Activated CD8-positive, alpha-beta memory T cell treated with anti-CD3 and anti-CD28 coated beads for 1 hour (primary cell): ENCODE measurements around the gene ZDHHC11.

Experiments used
- DNase-seq, 2 donors: peaks; one replicate each; pipeline ENCODE4 v3.0.0-alpha.2; 2020; ENCODE audit warnings: low read depth in 1 of 2; ENCODE audit errors: extremely low read depth in 1 of 2

Gene ZDHHC11, protein sequence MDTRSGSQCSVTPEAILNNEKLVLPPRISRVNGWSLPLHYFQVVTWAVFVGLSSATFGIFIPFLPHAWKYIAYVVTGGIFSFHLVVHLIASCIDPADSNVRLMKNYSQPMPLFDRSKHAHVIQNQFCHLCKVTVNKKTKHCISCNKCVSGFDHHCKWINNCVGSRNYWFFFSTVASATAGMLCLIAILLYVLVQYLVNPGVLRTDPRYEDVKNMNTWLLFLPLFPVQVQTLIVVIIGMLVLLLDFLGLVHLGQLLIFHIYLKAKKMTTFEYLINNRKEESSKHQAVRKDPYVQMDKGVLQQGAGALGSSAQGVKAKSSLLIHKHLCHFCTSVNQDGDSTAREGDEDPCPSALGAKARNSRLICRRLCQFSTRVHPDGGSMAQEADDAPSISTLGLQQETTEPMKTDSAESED

GRCh38 chr5:850511-851006 lies at the start of gene ZDHHC11:
TSS of gene ZDHHC11 (minus strand) at chr5:850986. CDS start at chr5:850602, 384 bp downstream.
- no peak for DNase-seq

GRCh38 chr5:893711-894110 lies 42.9 kb upstream of the ZDHHC11 start:
- no peak for DNase-seq

DNA sequence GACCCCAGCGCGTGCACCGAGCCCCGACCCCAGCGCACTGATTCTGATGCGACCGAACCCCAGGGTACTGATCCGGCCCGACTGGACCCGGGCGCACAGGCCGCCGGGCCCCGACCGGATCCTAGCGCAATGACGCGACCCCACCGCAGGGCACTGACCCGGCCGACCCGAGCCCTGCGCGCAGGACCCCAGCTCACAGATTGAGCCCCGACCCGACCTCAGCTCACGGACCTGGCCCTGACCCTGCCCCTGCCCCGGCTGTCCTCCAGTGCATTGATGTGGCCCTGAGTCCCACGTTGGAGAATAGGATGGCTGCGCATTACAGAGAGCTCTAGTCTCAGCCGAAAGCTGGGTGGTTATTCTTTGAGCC lies 42.3 kb upstream of the ZDHHC11 start:
- no peak for DNase-seq

DNA sequence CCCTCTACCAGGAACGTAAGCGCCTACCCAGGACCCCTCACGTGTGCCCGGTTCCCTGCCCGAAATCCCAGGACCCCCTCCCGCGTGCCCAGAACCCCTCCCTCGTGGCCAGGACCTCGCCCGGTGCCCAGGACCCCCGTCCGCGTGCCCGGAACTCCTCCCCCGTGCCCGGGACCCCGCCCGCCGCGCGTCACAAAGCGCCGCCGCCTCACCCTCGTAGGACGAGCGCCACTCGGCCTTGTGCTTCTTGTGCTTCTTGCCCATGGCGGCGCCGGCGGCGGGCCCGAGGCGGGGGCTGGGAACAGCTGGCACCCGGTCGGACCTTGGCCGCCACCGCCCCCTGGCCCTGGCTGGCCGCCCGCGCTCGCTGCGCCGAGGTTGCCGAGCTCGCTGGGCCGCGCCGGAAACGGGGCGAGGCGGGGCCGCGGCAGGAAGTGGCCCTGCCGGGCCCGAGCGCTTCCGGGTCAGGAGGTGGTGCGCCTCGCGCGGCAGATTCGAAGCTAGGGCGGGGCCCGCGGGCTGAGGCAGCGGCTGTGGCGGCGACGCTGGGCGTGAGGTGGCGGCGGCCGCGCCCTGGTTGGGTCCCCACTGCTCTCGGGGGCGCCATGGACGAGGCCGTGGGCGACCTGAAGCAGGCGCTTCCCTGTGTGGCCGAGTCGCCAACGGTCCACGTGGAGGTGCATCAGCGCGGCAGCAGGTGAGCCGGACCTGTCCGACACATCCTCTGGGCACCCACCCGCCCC lies 41.8 kb upstream of the ZDHHC11 start, which contains the start of the genes BRD9 and TRIP13:
Gene BRD9 (minus strand): TSS at position 408 of the 743 bp plus-strand sequence. CDS start 144 bp downstream, at position 264.
Gene TRIP13 (plus strand): TSS at position 491 of the 743 bp plus-strand sequence. CDS start 115 bp downstream, at position 606.
- peak in 1 of 2 donors; percentile 73 for DNase-seq

DNA sequence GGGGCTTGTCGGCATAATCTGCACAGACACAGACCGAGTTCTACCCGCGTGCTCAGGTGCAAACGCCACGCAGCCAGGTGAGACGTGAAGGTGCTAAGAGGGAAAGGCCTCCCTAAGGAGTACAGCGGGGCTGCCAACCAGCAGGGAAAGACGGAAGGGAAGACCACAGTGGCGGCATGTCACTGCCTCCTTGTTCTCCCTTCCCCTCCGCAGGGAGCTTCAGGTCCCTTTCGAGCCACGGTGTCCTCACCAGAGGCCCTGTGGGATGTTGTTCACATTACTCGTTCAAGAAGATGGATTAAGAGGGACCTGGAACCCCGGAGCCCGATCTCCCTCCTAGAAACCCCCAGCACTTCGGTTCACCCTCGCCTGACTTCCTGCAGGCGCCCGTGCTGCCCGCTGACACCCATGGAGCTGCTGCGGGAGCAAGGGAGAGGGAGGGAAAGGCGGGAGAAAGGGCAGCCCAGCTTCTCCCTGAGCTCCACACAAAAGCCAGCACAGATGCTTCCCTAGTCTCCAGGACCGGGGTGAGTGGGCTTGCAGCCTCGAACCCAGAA lies 41.1 kb upstream of the ZDHHC11 start:
- DNase-seq = no peak

DNA sequence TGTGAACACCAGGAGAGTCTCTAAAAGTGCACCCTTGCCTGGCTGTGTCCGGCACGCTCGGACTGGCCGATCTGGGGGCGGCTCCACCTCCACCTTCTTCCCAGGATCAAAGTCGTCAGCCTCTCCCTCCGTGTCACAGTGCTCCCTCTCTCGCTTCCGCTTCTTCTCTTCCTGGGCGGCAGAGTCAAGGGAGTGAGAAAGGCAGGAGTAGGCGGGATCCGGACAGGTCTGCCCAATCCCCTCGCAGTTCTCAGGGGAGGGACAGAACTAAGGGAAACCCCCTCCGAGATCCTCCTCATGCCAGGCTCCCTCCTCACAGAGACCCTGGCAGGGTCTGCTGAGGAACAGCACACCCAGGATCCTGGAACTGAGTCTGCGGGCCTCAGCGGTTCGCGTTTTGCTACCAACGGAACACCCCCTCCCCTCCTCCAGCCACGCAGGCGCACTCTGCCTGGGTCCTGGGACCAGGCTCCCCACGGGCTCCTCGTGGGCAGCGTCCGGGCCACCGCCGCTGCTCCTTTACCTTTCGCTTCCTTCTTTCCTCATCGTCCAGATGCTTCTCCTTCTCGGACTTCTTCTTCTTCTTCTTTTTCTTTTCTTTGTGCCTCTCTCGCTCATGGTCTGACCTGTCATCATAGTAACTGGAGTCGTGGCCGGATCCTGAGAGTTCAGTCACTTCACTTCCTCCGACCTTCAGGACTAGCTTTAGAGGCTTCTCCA lies 40.5 kb upstream of the ZDHHC11 start:
- no peak for DNase-seq

DNA sequence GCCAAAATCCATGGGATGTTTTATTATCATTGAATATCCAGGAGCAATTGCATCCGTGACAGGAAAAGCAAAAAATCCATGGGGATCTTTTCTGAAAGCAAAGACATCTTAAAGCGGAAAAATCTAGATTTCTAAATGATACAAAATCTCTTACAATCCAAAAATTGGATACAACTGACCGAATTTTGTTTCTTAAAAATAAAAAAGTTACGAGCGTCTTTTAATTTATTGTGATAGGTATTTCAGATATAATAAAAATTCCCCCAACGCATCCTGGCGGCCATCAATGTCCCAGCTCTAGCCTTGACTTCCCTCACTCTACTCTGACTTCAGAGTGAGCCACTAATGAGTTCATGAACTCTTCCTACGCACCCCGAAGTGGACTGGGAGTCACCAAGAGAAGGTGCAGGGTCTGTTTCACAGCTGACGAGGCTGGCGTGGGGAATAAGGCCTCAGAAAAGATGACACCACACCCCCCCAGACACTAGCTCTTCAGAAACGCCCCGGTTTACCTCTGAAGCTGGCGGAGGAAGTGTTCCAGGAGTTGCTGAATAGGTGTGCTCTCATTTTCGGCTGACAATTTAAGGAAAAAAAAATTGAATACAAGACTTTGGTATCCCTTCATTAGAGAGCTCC lies 38.4 kb upstream of the ZDHHC11 start:
- DNase-seq = no peak

DNA sequence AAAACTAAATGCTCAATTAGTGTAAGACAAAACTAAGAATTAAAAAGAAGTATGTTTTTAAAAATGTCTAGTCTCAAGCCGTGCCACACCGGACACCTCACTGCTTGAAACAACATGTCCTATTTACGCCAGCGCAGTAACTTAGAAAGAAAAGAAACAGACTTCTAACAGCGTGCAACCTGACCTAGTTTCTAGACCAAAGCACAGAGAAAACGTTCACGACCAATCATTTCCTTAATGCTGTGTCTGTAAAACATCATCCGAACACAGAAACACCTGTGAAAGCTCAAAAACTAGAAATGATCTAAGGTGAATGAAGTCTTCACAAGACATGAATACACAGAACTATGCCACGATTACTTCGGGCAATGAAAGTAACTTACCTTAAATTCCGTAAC lies 37.9 kb upstream of the ZDHHC11 start:
- no peak for DNase-seq

- DNase-seq = no peak
Observed at GRCh38 chr5:887947-888637, 37.3 kb upstream of the ZDHHC11 start.

GRCh38 chr5:886716-887325 lies 36.0 kb upstream of the ZDHHC11 start:
- DNase-seq = no peak

DNA sequence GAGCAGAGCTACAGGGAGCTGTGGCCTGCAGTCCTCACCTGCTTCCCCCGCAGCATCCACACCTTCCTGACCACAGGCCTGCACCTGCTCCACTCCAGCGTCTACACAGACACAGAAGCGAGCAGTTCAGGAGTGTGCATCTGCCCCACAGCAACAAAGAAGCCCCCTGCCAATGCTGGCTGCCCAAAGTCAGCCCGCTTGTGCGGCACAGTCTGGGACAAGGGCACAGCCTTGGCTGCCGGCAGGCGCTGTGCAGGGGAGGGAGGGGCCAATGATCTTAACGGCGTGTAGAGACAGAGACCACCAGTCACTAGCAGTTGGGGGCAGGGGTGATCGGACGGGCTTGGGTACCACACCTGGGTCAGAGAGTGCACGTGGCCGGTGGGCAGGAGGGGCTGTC lies 35.2 kb upstream of the ZDHHC11 start:
- DNase-seq = no peak

DNA sequence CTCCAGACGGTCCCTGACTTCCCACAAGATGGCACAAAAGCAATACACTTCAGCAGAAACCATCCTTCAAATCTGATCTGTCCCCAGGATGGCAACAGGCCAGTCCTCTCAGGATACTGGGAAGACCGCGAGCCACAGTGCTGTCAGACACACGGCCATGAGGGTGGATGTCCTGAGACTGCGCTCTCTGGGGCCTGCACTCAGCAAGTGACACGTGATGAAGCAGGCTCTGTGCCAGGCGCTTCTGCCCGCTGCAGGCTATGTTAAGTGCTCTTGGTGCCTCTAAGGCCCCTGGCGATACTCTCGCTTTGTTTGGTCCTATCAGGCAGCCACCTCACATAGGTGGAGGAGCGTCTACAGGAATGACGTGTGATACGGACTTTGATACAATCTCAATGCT lies 34.7 kb upstream of the ZDHHC11 start:
- DNase-seq = no peak

- no peak for DNase-seq
Observed at GRCh38 chr5:885127-885442, 34.3 kb upstream of the ZDHHC11 start.

DNA sequence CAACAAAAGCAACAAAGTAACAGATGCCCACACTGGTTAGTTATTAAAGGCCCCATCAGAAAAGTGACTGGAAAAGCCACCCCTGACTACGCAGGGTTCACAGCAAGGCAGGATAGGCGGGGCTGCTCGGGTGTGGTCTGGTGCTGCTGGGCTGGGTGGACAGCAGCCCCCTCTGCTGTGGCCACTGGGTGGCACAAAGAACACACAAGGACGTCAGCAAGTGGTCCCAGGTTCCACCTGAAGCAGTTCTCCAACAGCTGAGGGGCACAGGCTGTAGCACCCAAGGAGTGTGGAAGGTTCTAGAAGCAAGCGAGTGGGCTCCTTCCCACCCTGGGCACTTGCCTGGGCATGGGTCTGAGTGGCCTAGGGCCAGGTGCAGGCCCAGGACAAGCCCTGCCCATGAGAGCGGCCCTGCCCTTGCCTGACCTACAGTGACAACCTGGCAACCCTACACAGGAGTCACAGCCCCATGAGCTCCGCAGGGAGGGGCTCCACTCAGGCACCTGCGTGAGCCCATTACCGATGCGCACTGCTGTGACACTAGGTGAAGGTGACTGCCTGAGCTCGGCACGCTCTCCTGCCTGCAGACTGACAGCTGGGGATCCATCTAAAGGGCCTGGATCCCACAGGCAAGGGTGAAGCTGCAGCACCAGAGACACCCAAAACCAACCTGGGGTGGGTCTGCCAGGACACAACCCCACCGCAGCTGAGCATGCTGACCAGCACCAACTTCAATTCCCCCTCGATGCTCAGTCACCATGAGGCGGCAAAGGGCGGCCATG lies 33.8 kb upstream of the ZDHHC11 start:
- no peak for DNase-seq

DNA sequence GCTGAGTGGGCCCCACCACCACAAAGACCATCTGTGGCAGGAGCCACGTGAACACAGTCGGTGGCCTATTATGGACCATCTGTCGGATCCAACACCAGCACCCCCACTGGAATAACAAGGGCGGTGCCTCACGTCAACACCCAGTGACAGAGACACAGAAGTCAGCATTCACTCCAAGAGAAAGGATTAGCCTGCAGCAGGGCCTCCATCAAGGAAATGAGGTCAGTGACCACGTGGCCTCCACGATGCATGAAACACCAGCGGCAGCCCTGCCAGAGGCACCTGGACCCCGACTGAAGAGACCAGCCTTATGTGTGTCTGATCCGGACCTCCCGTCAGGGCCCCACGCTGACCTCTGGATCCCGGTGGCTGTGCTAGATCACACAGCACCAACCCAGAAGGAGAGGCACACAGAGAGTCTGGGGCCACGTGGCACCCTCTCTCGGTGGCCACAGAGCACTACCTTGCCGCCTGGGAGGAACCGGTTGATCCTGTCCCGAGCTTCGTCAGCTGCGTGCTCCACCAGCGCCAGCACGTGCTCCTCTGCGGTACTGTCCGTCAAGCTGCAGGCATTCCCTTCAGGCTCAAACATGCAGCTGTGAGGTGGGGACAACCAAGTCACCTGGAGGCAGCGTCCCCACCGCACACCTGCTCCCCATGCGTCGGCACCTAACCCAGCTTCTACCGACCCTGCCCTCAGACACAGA lies 32.8 kb upstream of the ZDHHC11 start:
- no peak for DNase-seq

- DNase-seq = no peak
Observed at GRCh38 chr5:882253-883183, 31.7 kb upstream of the ZDHHC11 start.

GRCh38 chr5:881551-881935 lies 30.8 kb upstream of the ZDHHC11 start:
- DNase-seq = no peak
